DMS114 treated with DMSO at 0.1 percent for 48 hours (cell line): ENCODE results near the gene STYXL2.

Experiments used
- DNase-seq: peaks from one replicate; lab custom pipeline; 2025; ENCODE audit not compliant: unreplicated experiment; lab: John Stamatoyannopoulos, UW

STYXL2 gene

GRCh38 chr1:167093846-167094516 is at the start of gene STYXL2:
STYXL2 (plus strand) TSS chr1:167094075; CDS start chr1:167094850, 775 bp downstream.
- no peak for DNase-seq

DNA sequence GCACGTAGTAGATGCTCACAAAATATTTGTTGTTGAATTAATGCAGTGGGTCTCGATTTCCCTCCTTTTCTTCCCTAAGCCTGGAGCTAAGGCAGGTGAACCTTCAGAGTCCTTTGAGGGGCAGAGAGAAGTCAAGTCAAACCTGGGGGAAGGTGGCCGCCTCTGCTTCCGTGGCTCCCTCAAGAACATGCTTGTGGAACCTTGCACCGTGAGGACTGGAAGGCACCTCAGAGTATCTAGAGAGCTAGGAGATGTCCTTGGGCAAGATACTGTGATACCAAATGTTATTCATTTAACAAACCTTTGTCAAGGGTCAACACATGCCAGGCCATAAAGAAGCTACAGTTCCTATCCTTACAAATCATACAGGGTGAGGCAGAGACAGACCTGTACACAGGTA is 42.0 kb upstream of the STYXL2 start:
- no peak for DNase-seq

DNA sequence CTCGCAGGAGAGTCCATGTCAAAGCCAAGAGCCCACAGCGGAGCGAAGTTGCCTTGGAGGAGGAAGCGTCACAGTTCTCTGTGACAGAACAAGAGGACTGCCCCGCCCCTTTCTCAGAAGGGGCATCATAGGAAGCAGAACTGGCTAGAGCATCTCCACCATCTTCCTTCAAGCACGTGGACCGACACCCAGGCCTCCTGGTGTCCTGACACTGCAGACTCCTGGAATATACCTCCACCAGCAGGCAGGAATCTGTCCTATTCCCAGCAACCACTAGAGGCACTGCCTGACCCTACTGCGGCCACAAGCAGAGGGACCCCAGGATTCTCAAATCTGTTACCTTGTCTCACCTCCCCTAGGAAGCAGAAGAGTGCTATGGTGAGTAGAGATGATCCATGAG is 41.5 kb upstream of the STYXL2 start:
- no peak for DNase-seq

- DNase-seq: no peak
Measured at GRCh38 chr1:167054531-167054930, 39.3 kb upstream of the STYXL2 start.

- no peak for DNase-seq
Measured at GRCh38 chr1:167054946-167055630, 38.8 kb upstream of the STYXL2 start.

- DNase-seq: no peak
Measured at GRCh38 chr1:167056529-167057231, 37.2 kb upstream of the STYXL2 start.

- DNase-seq: peak; percentile 75
Measured at GRCh38 chr1:167057241-167057688, 36.6 kb upstream of the STYXL2 start.

DNA sequence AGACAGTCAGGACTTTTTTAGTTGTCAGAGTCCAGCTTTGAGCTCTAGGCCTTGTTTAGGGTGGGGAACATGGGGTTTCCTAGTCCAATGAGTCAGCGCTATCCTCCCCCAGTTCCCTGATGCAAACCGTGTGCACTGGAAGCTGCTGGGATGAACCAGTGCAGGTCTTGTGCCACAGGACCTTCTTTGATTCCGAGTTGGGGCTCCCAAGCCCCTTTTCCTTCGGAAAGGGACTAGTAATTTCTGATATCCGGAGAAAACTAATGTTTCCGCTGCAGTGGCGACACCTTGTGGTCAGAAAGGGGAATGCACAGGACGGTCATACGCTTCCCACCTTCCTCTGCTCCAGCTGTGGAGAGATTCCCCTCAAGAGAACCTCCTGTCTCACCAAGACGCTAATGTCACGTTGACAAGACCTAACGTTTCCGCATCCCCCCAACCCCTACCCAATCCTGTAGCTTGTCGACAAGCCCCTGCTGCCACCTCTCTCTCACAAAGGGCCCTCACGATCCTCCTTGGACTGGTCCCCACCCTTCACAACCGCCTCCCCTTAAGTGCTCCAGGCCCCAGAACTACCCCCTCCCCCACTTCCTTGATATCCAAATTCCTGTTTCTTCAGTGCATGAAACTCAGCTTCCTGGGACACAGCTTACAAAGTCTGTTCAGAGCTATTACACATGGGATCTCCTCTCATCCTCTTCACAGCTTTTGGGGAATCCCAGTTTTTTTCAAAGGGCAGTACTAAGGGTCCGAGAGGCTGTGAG is 34.6 kb upstream of the STYXL2 start:
- DNase-seq: peak; percentile 51

- no peak for DNase-seq
Measured at GRCh38 chr1:167059809-167060107, 34.1 kb upstream of the STYXL2 start.

- no peak for DNase-seq
Measured at GRCh38 chr1:167060141-167061072, 33.5 kb upstream of the STYXL2 start.

GRCh38 chr1:167061073-167061464 is 32.8 kb upstream of the STYXL2 start:
- no peak for DNase-seq

GRCh38 chr1:167064621-167065020 is 29.3 kb upstream of the STYXL2 start:
- no peak for DNase-seq

DNA sequence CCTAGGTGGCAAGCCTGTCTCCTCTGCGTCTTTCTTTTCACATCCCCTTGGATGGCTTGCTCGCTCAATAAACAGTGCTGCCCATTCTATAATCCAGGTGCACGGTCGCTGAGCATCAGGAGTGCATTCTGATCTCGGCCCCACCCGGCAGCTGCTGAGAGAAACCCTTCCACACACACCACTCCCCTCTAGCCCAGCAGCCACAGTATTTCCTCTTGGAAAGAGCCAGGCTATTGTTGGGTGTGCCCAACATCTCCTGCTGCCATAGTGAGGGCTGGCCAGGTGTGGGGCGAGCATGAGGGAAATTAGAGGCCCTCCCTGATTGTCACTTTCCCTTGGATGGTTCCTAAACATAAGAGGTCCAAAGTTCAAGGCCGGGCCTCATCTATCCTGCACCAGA is 28.4 kb upstream of the STYXL2 start:
- no peak for DNase-seq

DNA sequence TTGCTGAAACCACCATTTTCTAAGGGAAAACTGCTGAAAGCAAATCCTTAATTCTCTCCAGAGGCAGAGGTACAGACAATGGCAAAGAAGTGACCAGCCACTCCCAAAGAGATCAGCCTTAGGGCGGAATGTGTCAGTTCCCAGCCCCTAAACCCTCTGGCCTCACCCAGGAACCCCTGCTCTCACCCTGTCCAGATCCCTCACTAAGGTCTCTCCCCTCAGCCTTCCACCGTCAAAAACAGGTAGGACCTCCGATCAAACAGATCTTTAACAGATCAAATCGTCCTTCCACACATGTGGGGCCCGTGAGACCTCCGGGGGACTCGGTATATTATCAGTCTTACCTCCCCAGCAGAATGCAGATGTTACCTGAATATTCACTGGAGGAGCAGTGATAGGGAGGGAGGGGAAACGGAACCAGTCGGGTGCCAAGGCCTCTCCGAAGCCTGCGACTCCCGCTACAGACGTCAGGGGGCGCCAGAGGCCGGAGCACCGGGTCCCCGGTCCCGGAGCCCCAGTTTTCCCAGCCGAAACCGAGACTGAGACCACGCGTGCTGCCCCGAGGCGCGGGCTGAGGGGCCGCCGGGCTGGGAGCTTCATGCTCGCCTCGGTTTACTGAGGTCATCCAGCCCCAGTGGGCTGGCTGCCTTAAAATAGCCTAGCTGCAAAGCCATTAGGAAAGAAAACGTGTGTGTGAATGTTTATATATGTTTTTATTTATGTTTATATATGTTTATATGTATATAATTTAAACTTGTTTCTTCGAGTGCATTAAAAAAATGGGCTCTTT is 27.3 kb upstream of the STYXL2 start:
- DNase-seq: peak; percentile 61

- DNase-seq: no peak
Measured at GRCh38 chr1:167067904-167068303, 26.0 kb upstream of the STYXL2 start.

- no peak for DNase-seq
Measured at GRCh38 chr1:167068761-167069160, 25.1 kb upstream of the STYXL2 start.

- no peak for DNase-seq
Measured at GRCh38 chr1:167071286-167071685, 22.6 kb upstream of the STYXL2 start.

- no peak for DNase-seq
Measured at GRCh38 chr1:167076136-167076710, 17.7 kb upstream of the STYXL2 start.

DNA sequence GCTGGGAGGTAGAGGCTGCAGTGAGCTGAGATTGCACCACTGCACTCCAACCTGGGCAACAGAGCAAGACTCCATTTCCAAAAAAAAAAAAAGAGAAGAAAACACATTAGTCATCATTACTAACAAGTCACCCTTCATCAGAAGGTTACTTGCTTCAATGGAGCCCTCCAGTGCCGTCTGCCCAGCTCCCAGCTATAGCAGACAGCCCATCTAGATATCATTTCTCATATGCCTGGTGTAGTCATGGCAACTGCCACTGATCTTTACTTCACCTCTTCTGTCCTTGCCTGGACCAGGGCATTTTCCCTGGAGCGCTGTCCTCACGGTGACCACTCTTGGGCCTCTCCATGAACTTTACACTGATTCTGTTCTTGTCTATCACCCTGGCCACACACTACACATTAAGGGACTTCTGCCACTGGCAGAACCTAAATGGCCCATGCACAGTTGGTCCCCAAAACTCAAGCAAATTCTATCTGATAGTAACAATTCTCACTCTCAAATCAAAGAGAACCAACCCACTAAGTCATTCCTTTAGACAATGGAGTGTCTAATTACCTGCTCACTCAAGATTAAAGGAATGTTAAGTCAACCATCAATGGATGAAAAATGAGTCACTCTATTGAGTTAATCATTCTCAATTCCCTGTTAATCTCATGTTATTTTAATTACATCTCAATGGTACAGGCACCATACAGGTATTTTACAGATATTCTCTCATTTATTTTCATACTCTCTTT is 16.6 kb upstream of the STYXL2 start:
- no peak for DNase-seq
